Suprapubic skin (tissue), 4 donors: Measurements from ENCODE around the gene VDAC1. TPM values are rescaled to one million over a fixed set of nuclear protein-coding genes. Genes with fewer than 3 reads are reported as not detected.
"Not testable (repeated sequence)": the region's sequence is repeated elsewhere in the genome, so short reads cannot be mapped to it uniquely, and the experiment has no call there.

Experiments used
- DNase-seq, 2 donors: peaks; one replicate each; pipeline ENCODE4 v3.0.0-alpha.2; 2019; ENCODE audit warnings: low spot score in 2 of 2
- H3K27ac ChIP-seq: fragments of 200-600 bp; sonication (generic); one replicate; pipeline ENCODE4 v1.5.1; 2019
- H3K27me3 ChIP-seq: fragments of 200-600 bp; sonication (generic); one replicate; pipeline ENCODE4 v1.5.1; 2019
- H3K36me3 ChIP-seq: fragments of 200-600 bp; sonication (generic); one replicate; pipeline ENCODE4 v1.5.1; 2019
- H3K4me1 ChIP-seq: fragments of 200-600 bp; sonication (generic); one replicate; pipeline ENCODE4 v1.5.1; 2019
- H3K4me3 ChIP-seq: fragments of 200-600 bp; sonication (generic); one replicate; pipeline ENCODE4 v1.5.1; 2019; ENCODE audit warnings: mild to moderate bottlenecking
- H3K9me3 ChIP-seq: fragments of 200-600 bp; sonication (generic); one replicate; pipeline ENCODE4 v1.5.1; 2019
- CTCF ChIP-seq, 2 donors: fragments of 200-600 bp in 1 of 2; fragments of 450-650 bp in 1 of 2; sonication (generic) in 1 of 2; IDR thresholded peaks; one replicate each; pipeline ENCODE4 v1.5.1; 2016 to 2019; ENCODE audit warnings: antibody characterized with exemption in 2 of 2, mild to moderate bottlenecking in 1 of 2, moderate library complexity in 1 of 2
- EP300 ChIP-seq: sonication (generic); formaldehyde crosslinking; IDR thresholded peaks from one replicate; pipeline ENCODE4 v1.6.1; 2017; ENCODE audit warnings: antibody characterized with exemption
- POLR2A ChIP-seq, 2 donors: fragments of 450-650 bp; IDR thresholded peaks; one replicate each; pipeline ENCODE4 v1.6.1; 2017; ENCODE audit warnings: antibody characterized with exemption in 2 of 2, mild to moderate bottlenecking in 2 of 2, moderate library complexity in 2 of 2
- POLR2AphosphoS5 ChIP-seq, 3 donors: sonication (generic); formaldehyde crosslinking; IDR thresholded peaks; one replicate each; pipeline ENCODE4 v1.6.1; 2017; ENCODE audit warnings: antibody characterized with exemption in 3 of 3
- WGBS: methylation state at CpG from one replicate; pipeline ENCODE4 v1.1.5; 2018; 5-methylcytosine and 5-hydroxymethylcytosine counted together
- total RNA-seq, 4 donors: library from RNA; depleted of rRNA; stranded (reverse); fragments of >200 nt; gene quantifications; one replicate each; pipeline ENCODE4 v1.1.0, GENCODE V29; 2016

Gene VDAC1
- total RNA-seq, 4 donors from 2014 or later: 106 to 194 (median 162) TPM

GRCh38 chr5:133980652-133981051 lies 24.1 kb downstream of the VDAC1 start:
- no peaks in the 10 kb centered on the region for H3K9me3 ChIP-seq
- no peak overlapping the region for H3K4me3 ChIP-seq
- TF ChIP-seq EP300 (no peak), POLR2A (IDR thresholded peaks at IDR 0.05) (no peak), CTCF (IDR thresholded peaks at IDR 0.05) (no peak), POLR2AphosphoS5 (IDR thresholded peaks at IDR 0.05) (no peak)
- WGBS: 89% methylated on average over 7 of the region's 7 CpGs
- H3K27ac ChIP-seq: no peak overlapping the region
- peaks cover 76% of the 10 kb centered on the region for H3K36me3 ChIP-seq
- H3K4me1 ChIP-seq: no peaks in the 10 kb centered on the region
- DNase-seq: no peak
- no peaks in the 10 kb centered on the region for H3K27me3 ChIP-seq

GRCh38 chr5:133978943-133979342 lies 25.8 kb downstream of the VDAC1 start:
- Histone ChIP-seq H3K36me3 (peaks cover 76% of the 10 kb centered on the region), H3K4me1 (no peaks in the 10 kb centered on the region), H3K27me3 (no peaks in the 10 kb centered on the region), H3K27ac (no peak overlapping the region), H3K4me3 (no peak overlapping the region), H3K9me3 (no peaks in the 10 kb centered on the region)
- no peak for TF ChIP-seq POLR2A (IDR thresholded peaks at IDR 0.05)
- no peak for TF ChIP-seq POLR2AphosphoS5 (IDR thresholded peaks at IDR 0.05)
- TF ChIP-seq EP300: no peak
- TF ChIP-seq CTCF (IDR thresholded peaks at IDR 0.05): no peak
- no peak for DNase-seq
- WGBS: 96% methylated on average over 3 of the region's 3 CpGs

- no peaks in the 10 kb centered on the region for H3K9me3 ChIP-seq
Measured at GRCh38 chr5:133977858-133978257, 26.9 kb downstream of the VDAC1 start.

GRCh38 chr5:133977161-133977787 lies 27.5 kb downstream of the VDAC1 start:
- TF ChIP-seq CTCF (IDR thresholded peaks at IDR 0.05): no peak
- no peak for TF ChIP-seq POLR2A (IDR thresholded peaks at IDR 0.05)
- no peak for TF ChIP-seq POLR2AphosphoS5 (IDR thresholded peaks at IDR 0.05)
- no peak for TF ChIP-seq EP300
- DNase-seq: no peak
- Histone ChIP-seq H3K27me3 (no peaks in the 10 kb centered on the region), H3K27ac (no peak overlapping the region), H3K36me3 (peaks cover 79% of the 10 kb centered on the region), H3K4me1 (no peaks in the 10 kb centered on the region), H3K4me3 (no peak overlapping the region), H3K9me3 (no peaks in the 10 kb centered on the region)
- 66% methylated on average over 5 of the region's 5 CpGs for WGBS

More at GRCh38 chr5:133977858-133978257, 26.9 kb downstream of the VDAC1 start:
- no peak for DNase-seq
- TF ChIP-seq CTCF (IDR thresholded peaks at IDR 0.05): no peak
- no peak for TF ChIP-seq POLR2AphosphoS5 (IDR thresholded peaks at IDR 0.05)
- TF ChIP-seq POLR2A (IDR thresholded peaks at IDR 0.05): no peak
- TF ChIP-seq EP300: no peak
- WGBS: 58% methylated on average over 1 of the region's 1 CpG
- Histone ChIP-seq H3K4me3 (no peak overlapping the region), H3K4me1 (no peaks in the 10 kb centered on the region), H3K36me3 (peaks cover 79% of the 10 kb centered on the region), H3K27me3 (no peaks in the 10 kb centered on the region), H3K27ac (no peak overlapping the region)

- H3K27ac ChIP-seq, H3K4me1 ChIP-seq, H3K27me3 ChIP-seq, H3K4me3 ChIP-seq, H3K9me3 ChIP-seq, DNase-seq: not testable (repeated sequence)
- WGBS: 95% methylated on average over 16 of the region's 16 CpGs
- H3K36me3 ChIP-seq: peaks cover 64% of the 10 kb centered on the region
Measured at GRCh38 chr5:133975546-133975945, 29.2 kb downstream of the VDAC1 start.

GRCh38 chr5:133974142-133974541 lies 30.6 kb downstream of the VDAC1 start:
- Histone ChIP-seq H3K4me1 (peaks cover 7% of the 10 kb centered on the region), H3K27me3 (no peaks in the 10 kb centered on the region), H3K36me3 (peaks cover 60% of the 10 kb centered on the region), H3K4me3 (no peak overlapping the region), H3K27ac (no peak overlapping the region), H3K9me3 (no peaks in the 10 kb centered on the region)
- no peak for DNase-seq
- TF ChIP-seq POLR2A (IDR thresholded peaks at IDR 0.05): no peak
- TF ChIP-seq CTCF (IDR thresholded peaks at IDR 0.05): no peak
- no peak for TF ChIP-seq EP300
- no peak for TF ChIP-seq POLR2AphosphoS5 (IDR thresholded peaks at IDR 0.05)
- 89% methylated on average over 6 of the region's 6 CpGs for WGBS
